GM21367 (cell line): Measurements from ENCODE around the gene PELI3.
A peak's percentile ranks its signal among the peaks of the same experiment; 100 is the strongest.
"Not testable (repeated sequence)": the region's sequence is repeated elsewhere in the genome, so short reads cannot be mapped to it uniquely, and the experiment has no call there.

ENCODE experiments used
- ATAC-seq: cut with Tn5 transposase; IDR thresholded peaks from one replicate; pipeline ENCODE4 v1.9.1; 2021; ENCODE audit not compliant: unreplicated experiment

Gene PELI3

DNA sequence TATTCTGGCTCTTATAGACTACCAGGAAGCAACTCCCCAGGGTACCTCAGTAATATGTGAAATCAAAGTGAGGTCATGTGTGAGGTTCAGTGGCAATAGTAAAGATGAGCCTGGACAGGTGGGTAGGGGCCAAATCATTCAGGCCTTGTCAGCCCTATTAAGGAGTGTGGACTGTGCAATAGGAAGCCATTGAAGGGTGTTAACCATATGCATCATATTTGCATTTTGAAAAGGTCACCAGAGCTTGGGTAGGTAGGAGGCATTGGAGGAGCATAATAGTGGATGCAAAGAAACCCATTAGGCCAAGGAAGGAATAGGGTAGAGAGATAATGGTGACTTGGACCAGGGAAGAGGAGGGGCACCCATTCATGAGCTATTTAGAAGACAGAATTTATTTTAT lies 19.7 kb upstream of the PELI3 start:
- ATAC-seq, result no peak

DNA sequence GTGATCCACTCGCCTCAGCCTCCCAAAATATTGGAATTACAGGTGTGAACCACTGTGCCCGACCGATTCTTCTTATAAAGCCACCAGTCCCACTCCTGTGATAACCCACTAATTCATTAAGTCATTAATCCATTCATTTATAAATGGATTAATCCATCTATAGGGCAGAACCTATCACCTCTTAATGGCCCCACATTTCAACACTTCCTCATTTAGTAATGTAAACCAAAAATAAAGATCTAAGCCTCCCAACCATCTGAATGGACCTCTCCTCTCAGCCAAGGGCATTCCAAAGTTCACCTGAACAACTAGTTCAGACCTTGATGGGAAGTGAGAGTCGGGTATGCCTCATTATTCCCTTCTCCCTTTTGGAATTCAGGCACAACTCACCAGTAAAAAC lies 18.2 kb upstream of the PELI3 start:
- ATAC-seq, result no peak

DNA sequence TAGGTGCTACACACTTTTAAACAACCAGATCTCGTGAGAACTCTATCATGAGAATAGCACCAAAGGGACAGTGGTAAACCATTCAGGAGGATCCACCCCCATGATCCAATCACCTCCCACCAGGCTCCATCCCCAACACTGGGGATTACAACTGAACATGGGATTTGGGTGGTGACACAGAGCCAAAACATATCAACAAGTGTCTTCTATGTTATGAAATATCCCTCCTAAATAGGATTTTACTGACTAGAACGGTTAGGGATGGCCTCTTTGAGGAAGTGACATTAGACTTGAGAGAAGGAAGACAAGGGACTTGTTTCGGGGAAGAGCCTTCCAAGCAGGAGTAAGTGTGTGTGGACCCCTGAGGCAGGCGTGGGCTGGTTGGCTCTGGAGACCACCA lies 16.1 kb upstream of the PELI3 start:
- no peak for ATAC-seq

DNA sequence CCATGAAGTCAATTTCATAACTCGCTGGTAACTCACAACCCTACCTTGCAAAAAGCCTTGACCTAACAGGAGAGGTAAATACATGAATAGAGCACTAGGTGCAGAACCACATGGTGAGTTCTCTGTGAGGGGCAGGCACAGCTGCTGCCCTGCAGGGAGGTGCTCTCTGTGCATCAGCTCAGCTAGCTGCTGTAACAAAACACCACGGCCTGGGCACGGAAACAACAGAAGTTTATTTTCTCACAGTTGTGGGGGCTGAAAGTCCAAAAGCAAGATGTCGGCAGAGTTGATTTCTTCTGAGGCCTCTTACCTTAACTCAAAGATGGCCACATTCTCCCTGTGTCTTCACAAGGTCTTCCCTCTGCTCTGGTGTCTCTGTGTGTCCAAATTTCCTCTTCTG lies 15.0 kb upstream of the PELI3 start:
- ATAC-seq, result no peak

DNA sequence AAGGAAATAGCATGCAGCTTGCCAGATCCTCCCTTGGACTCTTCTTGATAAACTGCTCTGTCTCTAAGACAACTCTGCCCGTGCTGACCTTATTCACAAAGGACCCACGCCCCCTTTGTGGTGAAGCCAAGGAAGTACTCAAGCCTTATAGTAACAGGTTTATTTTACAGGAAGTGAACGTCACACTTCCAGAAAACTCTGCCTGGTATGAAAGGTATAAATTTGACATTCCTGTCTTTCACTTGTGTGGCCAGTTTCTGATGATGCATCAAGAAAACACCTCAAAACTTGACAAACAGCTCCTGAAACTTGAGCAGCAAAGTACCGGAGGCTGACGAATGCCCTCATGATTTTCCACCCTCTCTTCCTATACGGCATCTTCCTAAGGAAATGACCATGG lies 12.5 kb upstream of the PELI3 start:
- no peak for ATAC-seq

DNA sequence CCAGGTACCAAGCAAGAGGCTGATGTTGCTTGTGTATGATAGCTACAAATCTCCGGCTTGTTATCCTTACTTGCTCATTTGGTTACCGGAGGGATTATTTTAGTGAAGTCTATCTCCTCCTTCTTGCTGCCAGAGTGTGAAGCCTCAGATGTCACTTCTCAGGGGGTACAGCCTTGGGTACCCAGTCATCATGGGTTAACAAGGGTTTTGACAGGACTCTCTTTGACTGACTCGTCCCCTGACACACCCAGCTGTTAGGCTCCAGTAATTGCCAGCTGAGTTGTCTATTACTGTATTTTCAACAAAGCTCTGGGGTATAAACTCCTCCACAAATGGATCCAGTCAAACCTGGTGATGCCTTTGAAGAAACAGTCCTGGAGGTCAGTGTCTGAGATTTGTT lies 11.9 kb upstream of the PELI3 start:
- no peak for ATAC-seq

DNA sequence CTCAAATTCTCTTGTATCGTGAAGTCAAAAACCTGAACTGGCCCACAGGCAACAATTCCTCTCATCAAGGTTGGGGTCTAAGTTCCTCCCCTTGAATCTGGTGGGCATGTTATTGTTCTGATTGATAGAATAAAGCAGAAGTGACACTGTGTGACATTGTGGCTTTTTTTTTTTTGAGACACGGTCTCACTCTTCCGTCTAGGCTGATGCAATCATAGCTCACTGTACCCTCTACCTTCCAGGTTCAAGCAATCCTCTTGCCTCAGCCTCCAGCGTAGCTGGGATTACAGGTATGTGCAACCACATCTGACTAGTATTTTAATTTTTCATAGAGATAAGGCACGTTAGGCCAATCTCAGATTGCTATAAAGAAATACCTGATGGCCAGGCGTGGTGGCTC lies 8.9 kb upstream of the PELI3 start:
- no peak for ATAC-seq

DNA sequence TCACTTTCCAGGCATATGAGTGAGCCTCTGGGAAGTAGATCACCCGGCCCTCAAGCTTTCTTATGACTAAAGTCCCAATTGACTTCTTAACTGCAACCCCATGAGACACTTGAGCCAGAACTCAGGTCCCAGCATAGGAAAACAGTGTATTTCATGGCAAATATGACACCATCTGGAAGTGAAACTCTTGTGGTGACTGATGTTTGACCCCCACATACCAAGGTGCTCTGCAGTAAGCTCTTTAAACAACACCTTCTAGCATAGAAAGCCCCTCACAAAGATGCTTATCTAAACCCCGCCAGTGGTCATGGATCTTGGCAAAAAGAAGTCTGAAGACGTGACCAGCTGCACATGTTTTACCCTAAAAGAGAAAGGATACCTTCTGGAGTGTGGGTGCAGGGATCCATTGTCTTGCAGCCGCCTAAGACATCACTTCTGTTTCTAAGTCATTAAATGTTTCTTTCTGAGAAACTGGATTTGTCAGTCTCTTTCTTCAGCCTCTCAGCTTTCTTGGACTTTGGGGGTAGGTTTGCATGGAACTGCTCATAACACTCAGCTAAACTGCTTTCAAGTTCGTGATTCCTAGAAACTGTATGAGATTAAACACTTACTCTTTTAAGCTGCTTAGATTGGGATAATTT lies 7.4 kb upstream of the PELI3 start:
- ATAC-seq, result no peak

DNA sequence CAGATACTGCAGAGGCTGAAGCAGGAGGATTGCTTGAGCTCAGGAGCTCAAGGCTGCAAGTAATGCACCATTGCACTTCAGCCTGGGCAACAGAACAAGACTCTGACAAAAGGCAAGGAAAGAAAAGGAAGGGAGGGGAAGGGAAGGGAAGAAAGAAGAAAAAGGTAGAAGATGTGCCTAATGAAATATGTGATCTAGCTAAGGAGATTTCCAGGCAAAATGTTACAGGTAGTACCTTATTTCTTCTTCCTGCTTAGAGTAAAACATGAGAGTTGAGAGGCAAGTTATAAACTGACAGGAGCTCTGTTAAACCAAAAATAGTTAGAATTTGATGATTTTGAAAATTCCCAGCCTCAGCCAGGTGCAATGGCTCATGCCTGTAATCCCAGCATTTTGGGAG lies 4.7 kb upstream of the PELI3 start:
- ATAC-seq, result no peak

DNA sequence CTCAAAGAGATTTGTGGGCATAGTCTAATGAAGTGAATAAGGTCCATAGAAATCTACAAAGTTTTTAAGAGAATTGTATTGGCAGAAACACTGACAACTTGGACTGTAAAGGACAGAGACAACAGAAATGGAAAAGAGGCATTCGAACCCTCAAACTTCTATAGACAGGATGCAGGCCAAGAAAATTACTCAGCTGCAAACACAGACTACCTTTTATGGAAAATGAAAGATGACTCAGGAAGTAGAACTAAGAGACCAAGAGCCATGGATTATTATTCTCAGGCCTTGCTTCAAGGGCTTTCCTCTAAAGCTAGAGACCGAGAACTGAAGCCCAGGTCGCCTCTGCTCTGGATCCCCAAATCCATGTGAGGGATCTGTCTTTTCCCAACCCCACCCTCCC lies 3.8 kb upstream of the PELI3 start:
- ATAC-seq, result no peak

DNA sequence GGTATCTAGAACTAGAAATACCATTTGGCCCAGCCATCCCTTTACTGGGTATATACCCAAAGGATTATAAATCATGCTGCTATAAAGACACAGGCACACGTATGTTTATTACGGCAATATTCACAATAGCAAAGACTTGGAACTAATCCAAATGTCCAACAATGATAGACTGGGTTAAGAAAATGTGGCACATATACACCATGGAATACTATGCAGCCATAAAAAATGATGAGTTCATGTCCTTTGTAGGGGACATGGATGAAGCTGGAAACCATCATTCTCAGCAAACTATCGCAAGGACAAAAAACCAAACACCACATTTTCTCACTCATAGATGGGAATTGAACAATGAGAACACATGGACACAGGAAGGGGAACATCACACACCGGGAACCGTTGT lies 2.6 kb upstream of the PELI3 start:
- not testable (repeated sequence) for ATAC-seq

DNA sequence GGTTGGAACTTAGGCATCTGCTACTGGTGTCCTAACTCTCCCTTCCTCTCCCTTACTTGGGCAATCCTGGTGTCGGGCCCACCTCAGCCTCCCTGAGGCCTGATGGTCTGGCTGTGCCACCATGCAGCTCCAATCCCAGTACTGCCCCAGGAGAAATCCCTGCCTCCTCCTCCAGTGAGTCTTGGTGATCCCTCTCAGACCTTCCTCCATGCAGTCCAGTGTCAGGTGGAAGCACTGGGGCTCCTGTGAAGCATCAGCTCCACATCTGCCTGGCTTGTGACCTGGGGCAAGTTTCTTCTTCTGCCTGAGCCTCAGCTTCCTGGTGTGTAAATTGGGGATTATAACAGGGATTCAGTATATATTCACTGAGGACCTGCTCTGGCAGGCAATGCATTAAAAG lies 1.8 kb upstream of the PELI3 start:
- no peak for ATAC-seq

DNA sequence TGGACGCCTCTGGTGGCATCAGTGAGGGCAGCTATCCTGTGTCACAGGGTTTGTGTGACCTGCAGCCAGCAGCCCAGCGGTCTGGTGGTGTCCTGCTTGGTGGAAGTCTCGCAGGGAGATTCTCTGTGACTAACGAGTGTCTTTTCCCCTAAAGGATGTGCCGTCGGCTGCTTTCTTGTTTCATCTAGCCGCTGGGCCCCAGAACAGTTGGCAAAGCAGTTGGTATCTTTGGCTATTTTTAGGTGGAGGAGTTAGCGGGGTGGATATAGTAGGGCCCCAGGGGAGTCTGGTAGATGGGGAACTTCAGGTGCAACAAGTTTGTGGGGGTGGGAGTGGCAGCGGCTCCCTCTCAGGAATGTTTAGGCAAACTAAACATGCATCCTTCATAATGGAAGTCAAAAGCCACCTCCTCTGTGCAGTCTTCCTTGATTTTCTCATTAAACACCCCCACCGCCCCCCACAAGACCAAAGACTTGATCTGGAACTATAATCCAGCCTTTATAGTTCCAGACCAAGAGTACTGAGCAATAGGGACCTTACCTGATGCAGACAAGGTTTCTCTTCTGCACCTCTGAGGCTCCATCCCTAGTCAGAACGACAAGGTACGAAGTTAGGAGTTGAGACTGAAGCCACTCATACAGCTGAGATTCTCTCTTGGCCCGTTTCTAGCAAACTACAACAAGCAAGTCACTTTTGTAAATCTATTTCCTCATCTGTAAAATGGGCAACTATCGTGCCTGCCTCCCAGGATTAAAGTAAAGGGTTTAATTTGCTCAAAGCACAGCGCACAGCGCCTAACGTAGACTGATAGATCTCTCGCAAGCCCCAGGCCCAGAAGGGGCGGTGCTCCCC lies 1.1 kb upstream of the PELI3 start:
- no peak for ATAC-seq

DNA sequence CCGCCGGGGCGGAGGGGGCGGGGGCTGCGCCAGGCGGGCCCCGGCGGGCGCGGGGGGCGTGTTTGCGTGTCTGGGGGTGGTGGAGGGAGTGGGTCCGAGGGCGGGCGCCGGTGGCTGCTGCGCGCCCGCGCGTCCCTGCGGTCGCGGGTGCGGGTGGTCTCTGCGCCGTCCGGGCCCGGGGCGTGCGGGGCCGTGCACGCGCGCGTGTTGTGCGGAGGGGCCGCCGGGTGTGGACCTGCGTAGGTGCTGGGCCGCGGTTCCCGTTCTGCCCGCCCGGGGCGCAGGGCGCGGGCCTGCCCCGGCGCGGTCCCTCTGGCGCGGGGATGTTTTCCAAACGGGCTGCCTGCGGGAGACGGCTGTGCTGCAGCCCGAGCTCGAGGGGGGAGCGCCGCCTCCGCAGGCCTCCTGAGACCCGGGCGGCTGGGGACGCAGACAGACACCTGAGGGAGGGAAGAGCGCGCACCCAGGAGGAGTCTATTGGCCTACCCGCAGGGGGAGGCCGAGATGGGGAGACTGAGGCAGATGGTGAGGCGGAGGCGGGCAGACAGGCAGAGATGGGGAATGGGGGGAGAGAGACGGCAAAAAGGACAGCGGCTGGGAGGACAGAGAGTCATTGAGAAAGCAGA lies 442 bp downstream of the PELI3 start:
- ATAC-seq, result peak; percentile 26

DNA sequence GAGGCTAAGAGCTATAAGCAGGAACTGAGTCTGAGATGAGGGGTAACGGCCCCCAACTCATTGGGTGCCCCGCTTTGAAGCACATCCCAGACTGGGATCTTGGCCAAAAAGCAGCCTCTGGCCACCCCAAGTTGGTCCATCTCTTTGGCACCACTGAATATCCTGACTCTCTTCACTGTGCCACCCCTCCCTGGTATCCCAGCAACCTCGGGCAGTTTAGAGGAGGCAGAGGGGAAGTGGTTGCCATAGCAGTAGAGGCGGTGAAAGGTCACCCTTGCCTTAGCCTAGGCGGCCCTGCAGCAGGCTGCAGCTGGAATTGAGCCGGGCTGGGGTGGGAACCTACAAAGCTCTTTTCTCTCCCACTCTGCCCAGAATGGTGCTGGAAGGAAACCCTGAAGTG lies 1.1 kb downstream of the PELI3 start:
- no peak for ATAC-seq

DNA sequence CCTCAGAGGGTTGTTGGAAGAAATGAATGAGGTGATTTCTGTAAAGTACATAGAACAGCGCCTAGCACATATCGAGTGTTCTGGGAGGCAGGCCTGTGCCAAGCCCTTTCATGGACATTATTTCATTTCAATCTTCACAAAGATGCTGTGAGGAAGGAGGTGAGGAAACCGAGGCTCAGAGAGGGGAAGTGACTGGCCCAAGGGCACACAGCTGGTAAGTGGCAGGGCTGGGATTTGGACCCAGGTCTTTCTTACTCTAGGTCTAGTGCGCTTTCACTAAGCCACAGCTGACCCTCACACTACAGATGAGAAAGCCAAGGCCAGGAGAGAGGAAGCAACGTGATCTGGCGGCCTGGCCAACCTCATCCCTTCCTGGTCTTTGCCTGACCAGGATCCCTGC lies 2.0 kb downstream of the PELI3 start:
- no peak for ATAC-seq

DNA sequence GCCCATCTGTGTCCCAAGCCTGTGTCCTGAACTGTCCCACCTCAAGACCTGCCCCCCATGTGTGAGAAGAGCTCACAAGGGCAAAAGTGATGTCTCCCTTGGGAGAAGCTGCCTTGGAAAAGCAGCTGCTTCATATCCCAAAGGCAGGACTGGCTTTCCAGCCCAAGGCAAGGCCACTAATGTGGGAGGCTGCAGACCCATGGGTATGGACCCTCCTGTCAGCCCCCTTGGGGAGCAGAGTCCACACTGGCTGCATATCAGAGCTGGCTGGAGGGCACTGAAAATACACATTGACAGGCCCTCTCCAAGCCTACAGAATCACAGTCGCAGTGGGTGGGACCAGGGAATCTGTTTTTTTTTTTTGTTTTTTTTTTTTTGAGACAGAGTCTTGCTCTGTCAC lies 2.7 kb downstream of the PELI3 start:
- ATAC-seq, result no peak

DNA sequence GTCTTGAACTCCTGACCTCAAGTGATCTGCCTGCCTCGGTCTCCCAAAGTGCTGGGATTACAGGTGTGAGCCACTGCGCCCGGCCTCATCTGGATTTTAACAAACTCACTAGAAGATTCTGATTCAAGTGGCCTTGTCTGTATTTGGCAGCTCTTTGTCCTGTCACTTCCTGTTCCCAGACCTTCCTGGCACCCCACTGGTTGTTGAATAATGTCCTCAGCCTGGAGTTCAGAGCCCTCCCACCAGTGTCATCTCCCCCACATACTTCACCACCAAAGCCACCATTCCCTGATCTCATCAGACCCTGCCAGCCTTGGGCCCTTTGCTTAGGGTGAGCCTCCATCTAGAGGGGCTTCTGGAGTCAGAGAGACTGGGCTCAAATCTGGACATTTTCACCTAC lies 3.3 kb downstream of the PELI3 start:
- no peak for ATAC-seq

DNA sequence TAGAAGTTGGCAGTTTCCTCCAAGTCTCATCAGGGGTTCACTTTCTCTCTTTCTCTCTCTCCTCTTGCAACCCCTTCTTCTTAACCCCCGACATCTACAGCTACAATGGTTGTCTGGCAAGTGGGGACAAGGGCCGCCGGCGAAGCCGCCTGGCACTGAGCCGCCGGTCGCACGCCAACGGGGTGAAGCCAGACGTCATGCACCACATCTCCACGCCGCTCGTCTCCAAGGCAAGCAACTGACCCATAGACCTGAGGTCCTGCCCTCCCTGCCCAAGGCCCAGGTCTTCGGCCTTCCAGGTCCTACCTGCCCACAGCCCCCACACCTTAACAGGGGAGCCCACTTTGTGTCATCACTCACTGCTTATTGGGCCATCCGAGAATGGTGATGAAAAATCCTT lies 4.4 kb downstream of the PELI3 start:
- no peak for ATAC-seq

DNA sequence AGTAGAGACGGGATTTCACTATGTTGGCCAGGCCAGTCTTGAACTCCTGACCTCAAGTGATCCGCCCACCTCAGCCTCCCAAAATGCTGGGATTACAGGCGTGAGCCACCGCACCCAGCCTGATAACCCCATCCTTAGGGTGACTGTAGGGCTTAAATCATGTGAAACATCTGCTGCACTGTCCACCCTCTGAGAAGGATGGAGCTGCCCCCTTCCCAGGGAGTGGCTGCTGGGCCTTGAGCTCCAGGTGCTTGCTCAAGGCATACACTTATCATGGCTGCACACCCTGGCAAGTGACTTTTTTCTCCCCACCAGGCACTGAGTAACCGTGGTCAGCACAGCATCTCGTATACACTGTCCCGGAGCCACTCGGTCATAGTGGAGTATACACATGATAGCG lies 5.3 kb downstream of the PELI3 start:
- no peak for ATAC-seq

DNA sequence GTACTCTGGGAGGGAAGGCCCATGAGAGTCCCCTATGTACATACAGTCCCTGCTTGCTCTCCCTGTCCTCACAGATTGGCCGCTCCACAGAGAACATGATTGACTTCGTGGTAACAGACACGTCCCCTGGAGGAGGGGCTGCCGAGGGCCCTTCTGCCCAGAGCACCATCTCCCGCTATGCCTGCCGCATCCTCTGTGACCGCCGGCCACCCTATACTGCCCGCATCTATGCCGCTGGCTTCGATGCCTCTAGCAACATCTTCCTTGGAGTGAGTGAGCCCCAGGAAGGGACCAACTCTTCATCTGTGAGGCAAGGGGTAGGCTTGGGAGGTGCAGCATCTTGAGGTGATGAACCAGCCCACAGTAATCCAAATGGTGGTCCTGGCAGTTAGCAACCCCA lies 6.5 kb downstream of the PELI3 start:
- ATAC-seq, result no peak
